GM19099 (cell line): ENCODE measurements around the gene PPP1R14C.

Source experiments
- POLR2A ChIP-seq: IDR thresholded peaks from 3 replicates; pipeline ENCODE4 v1.6.1; 2011; ENCODE audit warnings: low read depth; ENCODE audit not compliant: insufficient read length; ENCODE audit errors: extremely low read depth

Gene PPP1R14C

DNA sequence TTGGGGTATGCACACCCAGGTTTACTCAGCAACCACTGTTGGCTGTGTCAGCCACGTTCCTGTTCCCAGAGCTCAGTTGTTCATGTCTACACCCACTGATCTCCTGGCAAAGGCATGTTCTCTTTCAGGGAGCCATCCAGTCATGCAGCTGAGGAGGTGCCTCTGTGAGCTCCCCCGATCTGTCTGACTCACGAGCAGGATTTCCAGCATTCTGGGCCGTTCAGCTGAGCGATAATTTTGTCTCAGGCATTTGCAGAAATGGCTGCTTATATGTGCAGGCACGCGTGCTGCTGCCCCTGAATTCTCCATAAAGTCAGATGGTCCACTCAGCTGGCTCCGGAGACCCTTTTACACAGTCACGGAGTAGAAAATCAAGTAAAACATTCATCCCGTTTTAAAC is 147.6 kb downstream of the PPP1R14C start:
- no peak for TF ChIP-seq POLR2A

DNA sequence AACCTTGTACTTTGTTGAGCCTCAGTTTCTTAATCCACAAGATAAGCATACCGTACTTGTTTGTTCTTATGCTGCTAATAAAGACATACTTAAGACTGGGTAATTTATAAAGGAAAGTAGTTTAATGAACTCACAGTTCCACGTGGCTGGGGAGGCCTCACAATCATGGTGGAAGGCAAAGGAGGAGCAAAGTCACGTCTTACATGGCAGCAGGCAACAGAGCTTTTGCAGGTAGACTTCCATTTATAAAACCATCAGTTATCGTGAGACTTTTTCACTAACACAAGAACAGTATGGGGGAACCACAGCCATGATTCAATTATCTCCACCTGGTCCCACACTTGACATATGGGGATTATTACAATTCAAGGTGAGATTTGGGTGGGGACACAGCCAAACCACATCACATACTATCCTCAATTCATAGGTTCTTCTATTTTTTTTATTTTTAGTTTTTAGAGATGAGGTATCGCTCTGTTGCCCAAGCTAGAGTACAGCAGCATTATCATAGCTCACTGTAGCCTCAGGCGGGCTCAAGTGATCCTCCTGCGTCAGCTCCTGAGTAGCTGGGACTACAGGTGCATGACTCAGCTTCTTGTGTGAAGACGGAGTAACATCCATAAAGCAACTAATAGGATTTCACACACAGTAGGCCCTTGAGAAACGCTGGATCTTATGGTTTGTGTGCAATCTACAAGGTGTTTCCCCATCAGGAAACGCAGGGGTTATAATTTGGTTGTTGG is 149.3 kb downstream of the PPP1R14C start:
- TF ChIP-seq POLR2A, result no peak

DNA sequence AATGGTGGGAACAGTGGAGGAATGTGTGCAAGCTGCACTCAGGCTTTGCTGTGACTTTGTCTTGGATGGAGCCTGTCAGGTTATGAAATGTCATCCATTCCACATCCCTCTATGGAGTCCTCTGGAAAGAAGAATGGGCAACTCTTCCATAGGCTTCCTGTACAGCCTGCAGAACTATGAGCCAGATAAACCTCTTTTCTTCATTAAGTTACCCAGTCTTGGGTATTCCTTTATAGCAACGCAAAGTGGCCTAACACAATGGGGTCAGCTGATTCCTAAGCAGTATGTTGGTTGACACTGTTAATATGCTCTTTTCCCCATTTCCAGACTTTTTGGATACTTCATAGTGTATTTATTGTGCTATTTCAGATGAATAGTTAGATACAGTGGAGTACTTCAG is 150.2 kb downstream of the PPP1R14C start:
- no peak for TF ChIP-seq POLR2A

- no peak for TF ChIP-seq POLR2A
Observed at GRCh38 chr6:150293423-150294173, 150.8 kb downstream of the PPP1R14C start.

DNA sequence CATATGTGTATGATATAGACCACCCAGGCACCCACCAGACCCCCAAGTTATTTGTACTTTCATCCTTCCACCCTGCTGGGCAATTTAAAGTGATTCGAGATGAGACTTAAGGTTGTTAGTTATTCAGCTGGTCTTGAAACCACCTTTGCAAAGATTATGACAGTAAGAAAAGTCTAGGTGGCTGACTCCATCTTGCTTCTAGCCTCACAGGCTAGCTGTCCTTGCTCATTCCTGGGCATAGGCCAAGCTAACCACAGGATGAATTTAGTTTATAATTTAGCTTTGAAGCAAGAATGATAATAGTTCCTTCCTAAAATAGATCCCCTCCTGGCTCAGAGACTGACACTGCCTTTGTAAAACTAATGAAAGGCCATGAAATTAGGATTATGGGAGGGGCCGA is 154.0 kb downstream of the PPP1R14C start:
- TF ChIP-seq POLR2A, result no peak

DNA sequence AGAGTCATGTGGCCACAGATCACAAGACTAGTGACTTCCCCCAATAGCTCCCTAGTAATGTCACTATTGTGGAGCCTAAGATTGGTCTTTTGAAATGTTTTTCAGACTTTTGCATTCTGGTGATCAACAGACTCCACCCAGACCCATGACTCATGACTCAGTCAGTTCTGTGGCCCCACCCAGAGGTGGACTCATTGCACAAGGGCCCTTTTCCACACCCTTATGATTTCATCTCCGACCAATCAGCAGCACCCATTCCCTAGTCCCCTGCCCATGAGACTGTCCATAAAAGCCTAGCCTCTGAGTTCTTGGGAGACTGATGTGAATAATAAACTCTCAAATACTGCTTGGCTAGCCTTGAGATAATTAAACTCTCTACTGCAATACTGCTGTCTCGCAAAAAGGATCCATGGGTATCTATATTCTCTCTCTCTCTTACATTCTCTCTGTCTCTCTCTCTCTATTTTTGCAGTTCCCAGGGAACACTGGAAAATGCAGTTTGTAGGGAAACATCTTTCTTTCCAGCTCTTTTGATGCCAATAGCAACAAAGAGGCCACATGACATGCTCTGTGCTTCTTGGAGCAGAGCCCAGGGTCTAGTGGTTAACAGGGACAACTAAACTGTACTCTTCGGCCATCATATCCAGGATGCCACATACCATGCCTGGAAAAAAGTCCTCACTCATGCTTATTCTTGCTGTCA is 154.6 kb downstream of the PPP1R14C start:
- TF ChIP-seq POLR2A, result no peak

DNA sequence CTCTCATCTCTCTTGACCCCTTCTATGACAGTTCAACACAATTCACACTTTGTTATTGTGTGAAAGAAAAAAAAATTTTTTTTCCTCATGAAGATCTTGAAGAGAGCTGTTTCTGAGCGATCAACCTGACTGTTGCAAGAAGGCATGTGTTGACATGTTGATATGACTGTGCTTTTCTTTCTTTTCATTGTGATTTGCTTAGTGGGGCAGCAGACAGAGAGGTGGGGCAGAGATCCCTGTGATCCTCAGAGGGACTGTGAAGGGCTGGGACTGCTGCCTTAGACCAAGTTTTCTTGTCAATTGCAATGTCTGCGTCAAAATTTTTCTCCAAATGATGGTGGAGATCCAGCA is 155.2 kb downstream of the PPP1R14C start:
- TF ChIP-seq POLR2A, result no peak

- no peak for TF ChIP-seq POLR2A
Observed at GRCh38 chr6:150298676-150299075, 155.8 kb downstream of the PPP1R14C start.
